ENCODE results near the gene RNH1. TPM values are rescaled to one million over a fixed set of nuclear protein-coding genes. Genes with fewer than 3 reads are reported as not detected.

The RNH1 gene
- polyA plus RNA-seq, 1 of the 3 experiments (the other 2 are of a cell fraction), result 147 TPM

DNA sequence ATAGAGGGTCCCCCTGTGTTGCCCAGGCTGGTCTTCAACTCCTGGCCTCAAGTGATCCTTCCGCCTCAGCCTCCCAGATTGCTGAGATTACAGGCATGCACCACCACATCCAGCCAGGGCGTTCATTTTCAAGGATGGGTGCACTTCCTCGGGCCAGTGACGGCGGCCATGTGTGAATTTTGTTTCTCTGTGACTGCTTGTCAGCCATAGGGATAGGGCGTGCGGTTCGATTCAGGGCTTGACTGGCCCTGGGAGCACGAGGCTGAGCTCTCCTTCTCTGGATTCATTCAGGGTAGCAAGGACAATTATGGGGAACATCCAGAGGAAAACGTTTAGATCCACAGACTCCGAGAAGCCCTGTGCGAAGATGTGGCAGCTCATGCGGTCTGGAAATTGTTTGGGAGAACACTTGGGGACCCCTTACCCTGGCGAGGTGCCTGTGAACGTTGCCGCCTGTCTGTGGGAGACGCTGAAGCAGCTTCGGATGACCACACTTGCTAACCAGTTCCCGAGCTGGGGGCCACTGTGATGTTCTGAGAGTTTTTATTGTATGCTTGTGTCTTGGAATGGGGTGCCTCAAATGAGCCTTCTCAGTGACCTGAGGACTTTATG lies 54.0 kb downstream of the RNH1 start:
- Histone ChIP-seq H3F3A (replicated peaks; ENCODE audit: insufficient read depth) (peaks cover 10% of the 10 kb centered on the region), H2AFZ (ENCODE audit: low read depth) (no peak overlapping the region), H3K79me2 (ENCODE audit: insufficient read depth) (peaks cover 67% of the 10 kb centered on the region), H3K9me3 (no peaks in the 10 kb centered on the region), H3K4me2 (no peak overlapping the region), H3K27ac (ENCODE audit: low read depth in 2 of 2, low read length in 1 of 2) (no peak overlapping the region), H3K9ac (no peak overlapping the region), H3K9me2 (no peaks in the 10 kb centered on the region), H4K20me1 (ENCODE audit: insufficient read depth) (peaks cover 14% of the 10 kb centered on the region), H3K27me3 (ENCODE audit: insufficient read depth) (no peaks in the 10 kb centered on the region), H3K4me1 (ENCODE audit: control insufficient read depth in 1 of 2, insufficient read depth in 2 of 2, low read depth in 1 of 2, low read length in 1 of 2) (peaks cover 6 to 24% of the 10 kb centered on the region in 2 experiments; a peak in 2 of 4 replicates), H3K4me3 (ENCODE audit: low read depth in 2 of 2, low read length in 1 of 2) (no peak overlapping the region), H3K36me3 (replicated peaks in 1 of 2; ENCODE audit: control insufficient read depth in 1 of 2, insufficient read depth in 2 of 2, low read length in 1 of 2) (peaks cover 6 to 16% of the 10 kb centered on the region in 2 experiments)
- WGBS (ENCODE audit: low lambda C conversion rate), result 95% methylated on average over 19 of the region's 19 CpGs
- TF ChIP-seq SIN3A (IDR thresholded peaks at IDR 0.05; ENCODE audit: borderline replicate concordance, low read depth, low read length), result no peak
- TF ChIP-seq, protein P1, sequence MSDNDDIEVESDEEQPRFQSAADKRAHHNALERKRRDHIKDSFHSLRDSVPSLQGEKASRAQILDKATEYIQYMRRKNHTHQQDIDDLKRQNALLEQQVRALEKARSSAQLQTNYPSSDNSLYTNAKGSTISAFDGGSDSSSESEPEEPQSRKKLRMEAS (IDR thresholded peaks at IDR 0.05; ENCODE audit: low read depth), result no peak
- TF ChIP-seq RXRA (IDR thresholded peaks at IDR 0.05; ENCODE audit: borderline replicate concordance, low read depth), result no peak
- no peak for TF ChIP-seq EZH2phosphoT487 (IDR thresholded peaks at IDR 0.05; ENCODE audit: borderline replicate concordance, low read depth)
- no peak for TF ChIP-seq RFX5 (IDR thresholded peaks at IDR 0.05; ENCODE audit: low read length)
- TF ChIP-seq SMC3 (IDR thresholded peaks at IDR 0.05; ENCODE audit: low read depth, low read length), result no peak
- TF ChIP-seq TAF1 (IDR thresholded peaks at IDR 0.05; ENCODE audit: borderline replicate concordance, low read depth, low read length), result no peak
- TF ChIP-seq JUND (IDR thresholded peaks at IDR 0.05), result no peak
- TF ChIP-seq RCOR1 (IDR thresholded peaks at IDR 0.05; ENCODE audit: low read length), result no peak
- DNase-seq, result no peak
- ChIA-PET CTCF (interaction anchor here (2.1 kb wide), 1 partner anchor 56 kb away, joined by 8 read pairs; no protein-coding TSS in a partner anchor), POLR2A (no interaction called here)

- Histone ChIP-seq H3K4me2 (no peak overlapping the region), H3K27ac (ENCODE audit: low read depth in 2 of 2, low read length in 1 of 2) (no peak overlapping the region), H4K20me1 (ENCODE audit: insufficient read depth) (peaks cover 11% of the 10 kb centered on the region), H3K9me3 (no peaks in the 10 kb centered on the region), H3K27me3 (ENCODE audit: insufficient read depth) (no peaks in the 10 kb centered on the region), H3K4me3 (ENCODE audit: low read depth in 2 of 2, low read length in 1 of 2) (no peak overlapping the region), H3K36me3 (replicated peaks in 1 of 2; ENCODE audit: control insufficient read depth in 1 of 2, insufficient read depth in 2 of 2, low read length in 1 of 2) (peaks cover 6 to 16% of the 10 kb centered on the region in 2 experiments), H3F3A (replicated peaks; ENCODE audit: insufficient read depth) (peaks cover 10% of the 10 kb centered on the region), H3K9ac (no peak overlapping the region), H2AFZ (ENCODE audit: low read depth) (no peak overlapping the region), H3K4me1 (ENCODE audit: control insufficient read depth in 1 of 2, insufficient read depth in 2 of 2, low read depth in 1 of 2, low read length in 1 of 2) (peaks cover 6 to 24% of the 10 kb centered on the region in 2 experiments; a peak in 2 of 4 replicates), H3K79me2 (ENCODE audit: insufficient read depth) (peaks cover 62% of the 10 kb centered on the region), H3K9me2 (no peaks in the 10 kb centered on the region)
- TF ChIP-seq USF2 (IDR thresholded peaks at IDR 0.05; ENCODE audit: borderline replicate concordance, low read depth, low read length) (no peak), NRF1 (IDR thresholded peaks at IDR 0.05; ENCODE audit: low read depth, low read length) (no peak), NFIC (IDR thresholded peaks at IDR 0.05; ENCODE audit: borderline replicate concordance) (no peak), FOXM1 (IDR thresholded peaks at IDR 0.05; ENCODE audit: low read depth) (no peak), ELF1 (IDR thresholded peaks at IDR 0.05) (no peak), TCF12 (IDR thresholded peaks at IDR 0.05) (no peak), YY1 (IDR thresholded peaks at IDR 0.05; ENCODE audit: low read depth) (no peak), GABPA (IDR thresholded peaks at IDR 0.05; ENCODE audit: low read depth) (no peak), TAF1 (IDR thresholded peaks at IDR 0.05; ENCODE audit: borderline replicate concordance, low read depth, low read length) (no peak)
- TF ChIP-seq, protein P1 (IDR thresholded peaks at IDR 0.05; ENCODE audit: low read depth), result no peak
- TF ChIP-seq, protein P2, sequence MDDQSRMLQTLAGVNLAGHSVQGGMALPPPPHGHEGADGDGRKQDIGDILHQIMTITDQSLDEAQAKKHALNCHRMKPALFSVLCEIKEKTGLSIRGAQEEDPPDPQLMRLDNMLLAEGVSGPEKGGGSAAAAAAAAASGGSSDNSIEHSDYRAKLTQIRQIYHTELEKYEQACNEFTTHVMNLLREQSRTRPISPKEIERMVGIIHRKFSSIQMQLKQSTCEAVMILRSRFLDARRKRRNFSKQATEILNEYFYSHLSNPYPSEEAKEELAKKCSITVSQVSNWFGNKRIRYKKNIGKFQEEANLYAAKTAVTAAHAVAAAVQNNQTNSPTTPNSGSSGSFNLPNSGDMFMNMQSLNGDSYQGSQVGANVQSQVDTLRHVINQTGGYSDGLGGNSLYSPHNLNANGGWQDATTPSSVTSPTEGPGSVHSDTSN (IDR thresholded peaks at IDR 0.05), result no peak
- TF ChIP-seq, protein P3, sequence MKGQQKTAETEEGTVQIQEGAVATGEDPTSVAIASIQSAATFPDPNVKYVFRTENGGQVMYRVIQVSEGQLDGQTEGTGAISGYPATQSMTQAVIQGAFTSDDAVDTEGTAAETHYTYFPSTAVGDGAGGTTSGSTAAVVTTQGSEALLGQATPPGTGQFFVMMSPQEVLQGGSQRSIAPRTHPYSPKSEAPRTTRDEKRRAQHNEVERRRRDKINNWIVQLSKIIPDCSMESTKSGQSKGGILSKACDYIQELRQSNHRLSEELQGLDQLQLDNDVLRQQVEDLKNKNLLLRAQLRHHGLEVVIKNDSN (IDR thresholded peaks at IDR 0.05; ENCODE audit: borderline replicate concordance, low read depth), result no peak
- ChIA-PET POLR2A (no interaction called here), CTCF (interaction anchor here (6.5 kb wide), 1 partner anchor 46 kb away, joined by 77 read pairs; no protein-coding TSS in a partner anchor)
- WGBS (ENCODE audit: low lambda C conversion rate), result 94% methylated on average over 9 of the region's 12 CpGs
- no peak for DNase-seq
Observed at GRCh38 chr11:452203-452744, 54.8 kb downstream of the RNH1 start.

Data from SK-N-SH (cell line).